HG03520 (cell line): ENCODE data around the gene AP4M1.
A peak's percentile ranks its signal among the peaks of the same experiment; 100 is the strongest.

ENCODE experiments used
- ATAC-seq: cut with Tn5 transposase; IDR thresholded peaks from one replicate; pipeline ENCODE4 v1.9.1; 2021; ENCODE audit warnings: mild to moderate bottlenecking, moderate library complexity; ENCODE audit not compliant: unreplicated experiment

The AP4M1 gene, protein sequence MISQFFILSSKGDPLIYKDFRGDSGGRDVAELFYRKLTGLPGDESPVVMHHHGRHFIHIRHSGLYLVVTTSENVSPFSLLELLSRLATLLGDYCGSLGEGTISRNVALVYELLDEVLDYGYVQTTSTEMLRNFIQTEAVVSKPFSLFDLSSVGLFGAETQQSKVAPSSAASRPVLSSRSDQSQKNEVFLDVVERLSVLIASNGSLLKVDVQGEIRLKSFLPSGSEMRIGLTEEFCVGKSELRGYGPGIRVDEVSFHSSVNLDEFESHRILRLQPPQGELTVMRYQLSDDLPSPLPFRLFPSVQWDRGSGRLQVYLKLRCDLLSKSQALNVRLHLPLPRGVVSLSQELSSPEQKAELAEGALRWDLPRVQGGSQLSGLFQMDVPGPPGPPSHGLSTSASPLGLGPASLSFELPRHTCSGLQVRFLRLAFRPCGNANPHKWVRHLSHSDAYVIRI

GRCh38 chr7:100101016-100101862 is at the start of gene AP4M1, which contains the start of gene MCM7:
Gene AP4M1 (plus strand): TSS chr7:100101643. CDS start chr7:100101715, 72 bp downstream.
Gene MCM7 (minus strand): TSS chr7:100101397. CDS start chr7:100101294, 103 bp downstream.
- peak; percentile 75 for ATAC-seq

- ATAC-seq = no peak
These were observed 48.2 kb upstream of the AP4M1 start for GRCh38 chr7:100053215-100053614.

DNA sequence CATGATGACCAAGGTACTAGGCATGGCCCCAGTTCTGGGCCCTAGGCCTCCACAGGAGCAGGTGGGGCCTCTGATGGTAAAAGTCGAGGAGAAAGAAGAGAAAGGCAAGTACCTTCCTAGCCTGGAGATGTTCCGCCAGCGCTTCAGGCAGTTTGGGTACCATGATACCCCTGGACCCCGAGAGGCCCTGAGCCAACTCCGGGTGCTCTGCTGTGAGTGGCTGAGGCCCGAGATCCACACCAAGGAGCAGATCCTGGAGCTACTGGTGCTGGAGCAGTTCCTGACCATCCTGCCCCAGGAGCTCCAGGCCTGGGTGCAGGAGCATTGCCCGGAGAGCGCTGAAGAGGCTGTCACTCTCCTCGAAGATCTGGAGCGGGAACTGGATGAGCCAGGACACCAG is 44.4 kb upstream of the AP4M1 start:
- ATAC-seq = no peak

DNA sequence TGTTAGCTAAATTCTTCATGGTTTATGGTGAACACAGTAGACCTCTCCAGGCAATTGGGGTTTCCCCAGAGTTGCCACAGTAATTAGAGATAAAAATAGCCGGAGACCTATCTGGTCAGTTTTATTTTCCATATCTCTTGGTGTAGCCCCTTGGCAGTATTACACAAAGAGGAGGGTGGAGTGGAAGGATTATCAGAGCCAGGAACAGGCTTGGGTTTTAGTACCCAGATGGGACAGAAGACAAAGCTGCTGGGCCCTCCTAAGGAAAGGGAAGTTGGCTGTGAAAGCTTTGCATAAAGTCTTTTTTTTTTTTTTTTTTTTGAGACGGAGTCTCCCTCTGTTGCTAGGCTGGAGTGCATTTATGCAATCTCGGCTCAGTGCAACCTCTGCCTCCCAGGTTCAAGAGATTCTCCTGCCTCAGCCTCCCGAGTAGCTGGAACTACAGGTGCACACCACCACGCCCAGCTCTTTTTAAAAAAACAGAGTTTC is 42.1 kb upstream of the AP4M1 start:
- ATAC-seq = no peak

DNA sequence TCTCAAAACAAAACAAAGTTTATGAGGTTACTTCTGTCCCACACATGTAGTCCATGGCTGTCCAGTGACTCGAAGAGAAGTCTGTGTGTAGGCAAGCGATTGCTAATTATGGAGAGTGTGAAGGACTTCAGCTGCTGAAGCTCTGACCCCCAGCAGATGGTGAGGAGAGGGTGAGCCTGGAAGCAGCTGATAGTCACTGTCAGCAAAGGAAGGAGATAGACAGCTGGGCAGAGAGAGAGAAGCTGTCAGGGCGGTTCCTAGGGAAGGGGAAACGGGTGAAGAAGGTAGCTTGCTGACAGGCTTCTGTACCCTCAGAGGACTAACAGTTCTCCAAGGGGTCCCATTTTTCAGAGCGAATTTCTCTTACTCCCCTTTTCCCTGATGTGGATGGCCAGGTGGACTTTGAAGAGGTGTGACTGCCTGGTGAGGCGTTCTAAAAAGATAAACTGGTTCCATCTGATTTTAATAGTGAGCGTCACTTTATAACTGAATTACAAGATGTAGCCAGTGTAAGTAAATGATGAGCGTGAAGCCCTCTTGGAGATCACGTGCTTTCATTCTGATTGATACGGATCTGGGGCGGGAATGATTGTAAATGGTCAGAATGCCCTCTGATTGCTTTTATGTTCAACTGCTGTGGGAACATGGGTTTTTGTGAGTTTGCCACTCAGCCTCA is 39.8 kb upstream of the AP4M1 start:
- ATAC-seq = no peak

- ATAC-seq = no peak
These were observed 38.1 kb upstream of the AP4M1 start for GRCh38 chr7:100063376-100063775.

GRCh38 chr7:100064162-100064561 is 37.3 kb upstream of the AP4M1 start:
- ATAC-seq = no peak

DNA sequence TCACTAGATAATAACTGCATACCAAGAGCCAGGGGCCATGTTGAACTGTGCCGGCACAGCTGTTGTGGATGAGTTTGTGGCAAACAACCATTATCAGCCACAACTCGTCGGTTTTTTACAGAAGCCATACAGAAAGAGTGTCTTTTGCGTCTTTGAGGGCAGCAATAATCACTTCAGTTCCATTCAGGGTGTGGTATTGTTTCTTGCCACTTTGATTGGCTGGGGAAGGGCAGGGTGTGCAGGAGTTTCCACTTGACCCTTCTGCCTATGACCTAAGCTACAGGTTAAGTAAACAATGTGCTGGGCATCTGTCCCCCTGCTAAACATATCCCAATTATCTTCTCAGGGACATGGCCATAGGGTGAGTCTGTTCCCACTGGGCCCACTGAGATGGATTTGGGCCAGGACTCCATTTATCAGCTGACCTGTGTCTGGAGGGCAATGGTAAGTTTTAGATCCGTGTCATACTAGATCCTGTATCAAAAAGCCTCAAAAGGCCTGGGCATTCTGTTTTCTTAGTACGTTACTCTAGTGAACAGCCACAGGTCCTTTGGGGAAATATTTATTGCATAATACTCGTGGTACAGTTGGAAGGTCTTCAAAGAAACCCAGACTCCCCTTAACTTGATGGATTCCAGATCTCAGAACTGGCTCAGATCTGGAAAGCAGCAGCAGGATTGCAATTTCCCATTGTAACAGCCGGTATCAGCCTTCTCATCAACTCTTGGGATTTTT is 35.8 kb upstream of the AP4M1 start:
- no peak for ATAC-seq

DNA sequence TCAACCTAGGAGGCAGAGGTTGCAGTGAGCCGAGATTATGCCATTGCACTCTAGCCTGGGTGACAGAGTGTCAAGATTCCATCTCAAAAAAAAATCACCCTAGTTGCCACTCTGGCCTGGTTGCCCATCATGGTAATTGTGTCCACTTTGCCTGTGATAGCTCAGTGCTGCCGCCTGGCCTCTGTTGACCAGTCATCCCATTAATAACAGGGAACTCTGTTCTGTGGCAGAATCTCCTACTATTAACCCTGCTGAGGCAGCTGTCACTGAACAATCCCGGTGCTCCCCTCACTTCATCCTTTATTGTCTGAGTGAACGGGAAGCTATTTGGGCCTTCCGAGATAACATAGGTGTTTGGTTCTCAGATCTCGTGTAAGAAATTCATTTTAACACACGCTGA is 34.5 kb upstream of the AP4M1 start:
- no peak for ATAC-seq

DNA sequence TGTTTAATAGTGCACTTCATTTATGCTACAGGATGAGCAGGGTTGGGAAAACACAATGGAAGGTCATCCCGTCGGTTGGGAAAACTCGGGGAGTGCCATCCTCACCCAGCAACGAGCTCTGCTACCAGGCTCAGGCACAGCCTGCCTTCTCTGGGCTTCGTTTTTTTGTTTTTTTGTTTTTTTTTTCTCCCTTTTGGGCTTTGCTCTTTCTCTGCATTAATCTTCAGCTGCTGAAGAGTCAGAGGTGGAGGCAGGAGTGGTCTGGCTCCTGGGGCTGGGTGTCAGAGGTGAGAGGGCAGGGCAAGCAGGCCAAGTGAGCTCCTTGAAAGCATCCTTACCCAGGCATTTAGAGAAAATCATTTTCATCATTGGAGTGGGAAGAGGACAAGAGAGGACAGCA is 31.5 kb upstream of the AP4M1 start:
- ATAC-seq = no peak

- no peak for ATAC-seq
These were observed 30.3 kb upstream of the AP4M1 start for GRCh38 chr7:100071018-100071723.

DNA sequence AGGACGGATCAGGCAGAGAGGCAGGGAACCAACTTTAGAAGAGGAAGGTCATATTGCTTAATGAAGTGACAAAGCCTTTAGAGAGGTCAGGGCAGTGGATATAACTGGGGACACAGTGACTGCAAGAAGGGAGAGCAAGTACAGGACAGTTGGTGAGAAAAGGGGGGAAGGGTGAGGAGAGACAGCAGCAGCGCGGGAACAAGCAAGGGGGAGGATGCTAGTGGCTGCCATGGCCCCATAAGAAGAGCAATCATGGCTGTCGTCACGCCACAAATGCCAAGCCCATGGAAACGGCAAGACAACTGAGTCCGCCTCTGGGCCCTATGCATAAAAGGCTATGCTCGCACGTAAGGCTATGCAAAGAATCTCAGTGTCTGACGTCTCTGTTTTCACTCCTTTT is 29.0 kb upstream of the AP4M1 start:
- ATAC-seq = no peak

DNA sequence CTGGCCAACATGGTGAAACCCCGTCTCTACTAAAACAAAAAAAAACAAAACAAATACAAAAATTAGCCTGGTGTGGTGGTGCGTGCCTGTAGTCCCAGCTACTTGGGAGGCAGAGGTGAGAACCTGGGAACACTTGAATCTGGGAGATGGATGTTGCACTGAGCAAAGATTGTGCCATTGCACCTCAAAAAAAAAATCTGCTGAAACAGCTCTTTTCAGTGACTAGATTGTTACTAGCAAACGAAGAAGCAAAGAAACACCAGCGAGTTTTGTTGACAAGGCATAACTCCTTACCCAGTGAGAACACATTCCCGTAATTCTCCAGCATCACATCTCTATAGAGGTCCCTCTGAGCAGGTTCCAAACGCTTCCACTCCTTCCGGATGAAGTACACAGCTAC is 26.6 kb upstream of the AP4M1 start:
- ATAC-seq = no peak

DNA sequence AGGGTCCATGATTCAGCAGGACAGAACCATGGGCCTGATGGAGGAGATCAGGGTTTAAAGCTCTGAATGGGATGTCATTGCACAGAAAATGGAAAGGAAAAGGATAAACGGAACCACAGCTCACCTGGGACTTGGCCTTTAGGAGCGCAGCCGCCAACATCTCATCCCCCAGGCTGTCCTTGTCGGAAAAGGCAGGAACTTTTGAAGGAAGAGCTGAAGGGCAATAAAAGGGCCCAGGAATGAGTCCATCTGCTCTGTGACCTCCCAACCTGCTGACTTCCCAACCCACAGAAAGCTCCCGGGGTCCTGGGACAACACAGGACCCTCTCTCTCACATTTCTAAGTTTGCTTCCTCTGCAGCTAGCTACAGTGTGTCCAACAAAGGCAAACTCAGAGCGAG is 26.0 kb upstream of the AP4M1 start:
- ATAC-seq = no peak

- no peak for ATAC-seq
These were observed 24.2 kb upstream of the AP4M1 start for GRCh38 chr7:100077205-100077604.

GRCh38 chr7:100079024-100079560 is 22.4 kb upstream of the AP4M1 start:
- no peak for ATAC-seq

GRCh38 chr7:100080907-100081534 is 20.4 kb upstream of the AP4M1 start:
- ATAC-seq = peak; percentile 16

DNA sequence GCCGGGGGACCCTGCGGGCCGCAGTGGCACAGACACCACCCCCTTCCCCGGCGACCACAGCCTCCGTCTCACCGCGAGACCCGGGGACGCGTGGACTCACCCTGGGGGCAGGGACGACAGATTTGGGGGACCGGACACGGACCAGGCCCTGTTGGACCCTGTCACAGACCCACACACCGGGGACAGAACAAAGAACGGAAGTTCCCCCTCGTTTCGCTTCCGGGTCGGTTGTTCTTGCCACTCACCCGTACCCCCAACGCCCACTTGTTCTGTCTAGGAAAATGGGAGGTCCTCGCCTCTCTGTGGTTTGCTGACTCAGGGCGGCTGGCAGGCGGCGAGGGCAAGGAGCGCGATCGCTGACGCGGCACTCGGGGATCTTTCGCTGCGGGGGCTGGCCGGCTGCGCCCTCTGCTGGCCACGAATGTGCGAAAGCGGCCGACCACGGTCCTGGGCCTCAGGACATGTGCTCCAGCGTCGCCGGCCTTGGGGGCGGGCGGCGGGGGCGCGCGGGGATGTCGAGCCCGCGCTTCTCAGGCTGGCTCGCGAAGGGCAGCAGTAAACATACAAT is 19.8 kb upstream of the AP4M1 start, which contains the start of gene ZNF3:
Gene ZNF3, minus strand, starts transcription at position 189 of the 568 bp plus-strand sequence. CDS start 4,366 bp downstream, outside the sequence.
- ATAC-seq = peak; percentile 80

DNA sequence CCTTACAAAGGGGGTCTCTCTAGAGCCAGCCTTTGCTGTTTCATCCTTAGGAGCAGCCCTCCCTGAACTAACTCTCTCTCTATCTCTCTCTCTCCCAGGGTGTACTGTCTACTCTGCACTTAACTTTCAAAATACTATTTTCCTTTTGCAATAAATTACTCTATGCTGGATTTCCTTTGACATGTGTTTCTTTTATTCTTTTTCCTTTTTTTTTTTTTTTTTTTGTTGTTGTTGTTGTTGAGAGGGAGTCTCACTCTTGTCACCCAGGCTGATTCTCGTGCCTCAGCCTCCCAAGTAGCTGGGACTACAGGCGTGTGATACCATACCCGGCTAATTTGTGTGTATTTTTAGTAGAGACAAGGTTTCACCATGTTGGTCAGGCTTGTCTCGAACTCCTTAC is 18.5 kb upstream of the AP4M1 start:
- ATAC-seq = no peak
